HFFc6 (cell line): ENCODE results near the gene WNT3A. TPM values are rescaled to one million over a fixed set of nuclear protein-coding genes. Genes with fewer than 3 reads are reported as not detected.

ENCODE experiments used
- DNase-seq: peaks from one replicate; pipeline ENCODE4 v3.0.0-alpha.2; 2018
- H3K27ac Mint-ChIP-seq: 2 replicates; pipeline ENCODE4 v1.8.0; 2020; ENCODE audit warnings: mild to moderate bottlenecking, mixed read lengths
- H3K27me3 Mint-ChIP-seq: 2 replicates; pipeline ENCODE4 v1.8.0; 2021; ENCODE audit warnings: mild to moderate bottlenecking, moderate library complexity, mixed read lengths; ENCODE audit not compliant: insufficient read depth
- H3K36me3 Mint-ChIP-seq: 2 replicates; pipeline ENCODE4 v1.8.0; 2021; ENCODE audit warnings: low read depth, mixed read lengths
- H3K4me1 Mint-ChIP-seq: 2 replicates; pipeline ENCODE4 v1.8.0; 2020; ENCODE audit warnings: low read depth, mixed read lengths
- H3K4me3 Mint-ChIP-seq: 2 replicates; pipeline ENCODE4 v1.8.0; 2020; ENCODE audit warnings: mild to moderate bottlenecking, moderate library complexity, mixed read lengths
- H3K9me3 Mint-ChIP-seq: 2 replicates; pipeline ENCODE4 v1.8.0; 2020; ENCODE audit warnings: mild to moderate bottlenecking, mixed read lengths
- total RNA-seq, 6 experiments: library from RNA; stranded (reverse); fragmentation: NEBNext Ultra II Directional; extraction: Animal tissue kit (Norgen Biotek cat#: 25700); gene quantifications; 2 replicates in 1 of 6; 3 replicates in 5 of 6; pipeline ENCODE4 v1.2.3, GENCODE V29; 2021
- TF ChIP-seq, protein P1 (sequence below): fragments of 200-600 bp; sonication (generic); IDR thresholded peaks from 2 replicates; pipeline ENCODE4 v1.5.0; 2021; ENCODE audit warnings: antibody characterized with exemption, mild to moderate bottlenecking

The WNT3A gene
- total RNA-seq, 6 experiments from 2014 or later, result not detected

DNA sequence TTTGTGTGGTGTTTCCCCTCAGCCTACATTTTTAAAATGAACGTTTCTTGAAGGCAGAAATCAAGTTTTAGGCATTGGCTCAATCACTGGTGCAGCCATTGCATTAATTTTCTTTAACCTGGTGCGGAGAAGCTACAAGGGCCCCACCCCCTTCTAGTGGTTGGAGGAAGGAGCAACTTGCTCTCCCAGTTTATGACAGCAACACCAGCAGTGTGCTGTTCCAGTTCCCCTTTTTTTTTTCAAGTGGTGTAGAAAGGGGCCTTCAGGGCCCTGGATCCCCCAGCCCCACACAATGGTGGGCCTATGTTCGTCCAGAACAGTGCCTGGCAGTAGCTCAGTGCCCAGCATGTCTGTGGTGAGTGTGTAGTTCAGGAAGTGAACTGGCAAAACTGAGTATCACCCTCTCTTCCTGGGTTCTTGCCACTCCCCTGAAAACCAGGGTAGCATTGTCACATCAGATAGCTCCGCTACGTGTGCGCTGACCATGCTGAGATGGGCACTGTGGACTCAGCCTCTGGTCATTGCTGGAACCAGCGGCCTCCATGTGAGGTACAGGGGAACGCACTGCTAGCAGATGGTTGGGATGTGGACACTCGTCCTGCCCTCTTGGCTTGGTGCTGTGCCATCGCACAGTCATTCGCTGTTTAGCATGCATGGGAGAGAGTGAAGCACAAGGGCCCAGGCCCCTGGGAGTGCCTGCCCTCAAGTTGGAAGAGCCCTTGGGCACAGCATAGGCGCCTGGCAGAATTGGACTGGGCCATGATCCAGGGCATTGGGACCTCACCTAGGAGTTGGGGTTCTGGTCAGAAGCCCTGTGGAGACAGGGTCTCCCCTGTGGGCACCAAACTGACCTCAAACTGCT is 83.0 kb downstream of the WNT3A start:
- Mint-ChIP-seq H3K4me3 (no peak overlapping the region), H3K36me3 (peaks cover 53% of the 10 kb centered on the region), H3K4me1 (peaks cover 86% of the 10 kb centered on the region), H3K27me3 (peaks cover 4% of the 10 kb centered on the region), H3K27ac (peak overlapping the region; percentile 95), H3K9me3 (peaks cover 9% of the 10 kb centered on the region)
- TF ChIP-seq, protein P1, sequence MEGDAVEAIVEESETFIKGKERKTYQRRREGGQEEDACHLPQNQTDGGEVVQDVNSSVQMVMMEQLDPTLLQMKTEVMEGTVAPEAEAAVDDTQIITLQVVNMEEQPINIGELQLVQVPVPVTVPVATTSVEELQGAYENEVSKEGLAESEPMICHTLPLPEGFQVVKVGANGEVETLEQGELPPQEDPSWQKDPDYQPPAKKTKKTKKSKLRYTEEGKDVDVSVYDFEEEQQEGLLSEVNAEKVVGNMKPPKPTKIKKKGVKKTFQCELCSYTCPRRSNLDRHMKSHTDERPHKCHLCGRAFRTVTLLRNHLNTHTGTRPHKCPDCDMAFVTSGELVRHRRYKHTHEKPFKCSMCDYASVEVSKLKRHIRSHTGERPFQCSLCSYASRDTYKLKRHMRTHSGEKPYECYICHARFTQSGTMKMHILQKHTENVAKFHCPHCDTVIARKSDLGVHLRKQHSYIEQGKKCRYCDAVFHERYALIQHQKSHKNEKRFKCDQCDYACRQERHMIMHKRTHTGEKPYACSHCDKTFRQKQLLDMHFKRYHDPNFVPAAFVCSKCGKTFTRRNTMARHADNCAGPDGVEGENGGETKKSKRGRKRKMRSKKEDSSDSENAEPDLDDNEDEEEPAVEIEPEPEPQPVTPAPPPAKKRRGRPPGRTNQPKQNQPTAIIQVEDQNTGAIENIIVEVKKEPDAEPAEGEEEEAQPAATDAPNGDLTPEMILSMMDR, result no peak
- no peak for DNase-seq

DNA sequence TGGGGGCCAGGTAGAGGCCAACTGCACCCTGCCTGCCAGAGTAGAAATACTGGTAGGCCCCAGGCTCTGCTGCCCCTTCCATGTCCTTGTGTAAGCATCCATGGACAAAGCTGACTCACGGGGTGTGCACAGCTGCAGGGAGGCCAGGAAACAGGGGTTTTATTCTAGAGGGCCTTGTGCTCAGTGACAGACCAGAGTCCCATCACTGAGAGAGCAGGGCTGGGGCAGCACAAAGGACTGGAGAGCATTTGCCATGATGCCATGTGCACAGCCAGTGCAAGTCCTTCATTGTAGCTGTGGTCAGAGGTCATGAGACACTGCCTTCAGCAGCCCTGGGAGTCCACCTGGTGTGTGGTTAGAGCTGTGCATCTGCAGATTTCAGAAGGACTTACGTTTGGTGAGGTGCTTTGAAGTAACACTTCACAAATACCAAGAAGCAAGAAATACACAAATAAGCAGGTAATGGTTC is 83.8 kb downstream of the WNT3A start:
- H3K36me3 Mint-ChIP-seq, result peaks cover 56% of the 10 kb centered on the region

DNA sequence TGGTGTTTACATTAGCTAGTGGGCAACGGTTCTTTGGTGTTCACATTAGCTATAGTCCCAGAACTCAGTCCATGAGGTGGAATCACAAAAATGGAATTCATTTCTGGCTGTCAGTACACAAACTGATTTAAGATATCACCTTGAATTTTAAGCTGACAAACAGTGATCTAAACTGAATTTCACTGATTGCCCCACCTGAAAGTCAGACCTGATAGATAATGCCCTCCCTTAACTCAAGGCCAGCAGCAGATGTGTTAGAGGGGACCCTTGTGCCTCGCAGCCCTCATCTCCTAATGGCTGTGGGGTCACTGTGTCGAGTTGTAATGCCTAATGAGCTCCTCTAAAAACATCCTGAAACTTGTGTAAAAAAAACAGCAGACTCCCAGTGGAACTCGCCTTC is 84.3 kb downstream of the WNT3A start:
- Mint-ChIP-seq H3K27ac (peak overlapping the region; percentile 67), H3K4me1 (peaks cover 86% of the 10 kb centered on the region), H3K36me3 (peaks cover 60% of the 10 kb centered on the region), H3K27me3 (peaks cover 4% of the 10 kb centered on the region), H3K4me3 (peak overlapping the region; percentile 20; the same call in 1 of the 2 replicates), H3K9me3 (peaks cover 18% of the 10 kb centered on the region)
- DNase-seq, result no peak
- TF ChIP-seq, protein P1, result no peak

More for the DNA sequence above, 83.8 kb downstream of the WNT3A start:
- H3K27me3 Mint-ChIP-seq, result peaks cover 4% of the 10 kb centered on the region
- H3K9me3 Mint-ChIP-seq, result peaks cover 17% of the 10 kb centered on the region
- DNase-seq, result no peak
- TF ChIP-seq, protein P1, result no peak
- peak overlapping the region; percentile 95 for H3K27ac Mint-ChIP-seq
- peaks cover 86% of the 10 kb centered on the region for H3K4me1 Mint-ChIP-seq
- H3K4me3 Mint-ChIP-seq, result peak overlapping the region; percentile 67

DNA sequence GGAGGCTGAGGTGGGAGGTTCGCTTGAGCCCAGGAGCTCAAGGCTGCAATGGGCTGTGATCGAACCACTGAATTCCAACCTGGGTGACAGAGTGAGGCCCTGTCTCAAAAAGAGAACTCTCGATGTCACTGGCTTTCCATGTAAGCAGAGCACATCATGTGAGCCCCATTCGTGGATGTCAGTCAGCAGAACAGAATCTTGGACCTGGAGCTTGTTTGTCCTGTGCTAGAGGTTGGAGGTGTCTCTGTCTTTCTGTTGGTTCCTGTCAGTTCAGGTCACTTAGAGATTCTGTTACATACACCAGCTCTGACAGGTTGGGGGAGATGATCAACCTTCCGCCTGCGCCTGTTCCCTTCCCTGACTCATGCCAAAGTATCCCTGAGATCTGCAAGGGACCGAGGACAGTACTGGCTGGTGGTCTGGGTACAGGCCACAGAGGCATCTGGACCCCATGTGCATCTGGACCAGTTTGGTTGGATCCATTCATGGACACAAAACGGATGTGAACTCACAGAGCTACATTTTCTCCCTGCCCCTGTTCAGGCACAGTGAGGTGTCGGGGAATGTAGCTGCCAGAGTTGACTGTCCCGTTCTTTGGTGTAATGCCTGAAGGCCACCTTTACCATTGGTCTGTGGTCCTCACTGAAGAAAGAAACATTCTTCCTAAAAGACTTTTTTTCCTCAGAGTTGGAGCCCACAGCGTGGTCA is 85.7 kb downstream of the WNT3A start:
- Mint-ChIP-seq H3K36me3 (peaks cover 62% of the 10 kb centered on the region), H3K4me3 (no peak overlapping the region), H3K9me3 (peaks cover 18% of the 10 kb centered on the region), H3K27me3 (peaks cover 4% of the 10 kb centered on the region), H3K4me1 (peaks cover 72% of the 10 kb centered on the region), H3K27ac (no peak overlapping the region; the same call in 1 of the 2 replicates)
- DNase-seq, result no peak
- TF ChIP-seq, protein P1, result no peak

DNA sequence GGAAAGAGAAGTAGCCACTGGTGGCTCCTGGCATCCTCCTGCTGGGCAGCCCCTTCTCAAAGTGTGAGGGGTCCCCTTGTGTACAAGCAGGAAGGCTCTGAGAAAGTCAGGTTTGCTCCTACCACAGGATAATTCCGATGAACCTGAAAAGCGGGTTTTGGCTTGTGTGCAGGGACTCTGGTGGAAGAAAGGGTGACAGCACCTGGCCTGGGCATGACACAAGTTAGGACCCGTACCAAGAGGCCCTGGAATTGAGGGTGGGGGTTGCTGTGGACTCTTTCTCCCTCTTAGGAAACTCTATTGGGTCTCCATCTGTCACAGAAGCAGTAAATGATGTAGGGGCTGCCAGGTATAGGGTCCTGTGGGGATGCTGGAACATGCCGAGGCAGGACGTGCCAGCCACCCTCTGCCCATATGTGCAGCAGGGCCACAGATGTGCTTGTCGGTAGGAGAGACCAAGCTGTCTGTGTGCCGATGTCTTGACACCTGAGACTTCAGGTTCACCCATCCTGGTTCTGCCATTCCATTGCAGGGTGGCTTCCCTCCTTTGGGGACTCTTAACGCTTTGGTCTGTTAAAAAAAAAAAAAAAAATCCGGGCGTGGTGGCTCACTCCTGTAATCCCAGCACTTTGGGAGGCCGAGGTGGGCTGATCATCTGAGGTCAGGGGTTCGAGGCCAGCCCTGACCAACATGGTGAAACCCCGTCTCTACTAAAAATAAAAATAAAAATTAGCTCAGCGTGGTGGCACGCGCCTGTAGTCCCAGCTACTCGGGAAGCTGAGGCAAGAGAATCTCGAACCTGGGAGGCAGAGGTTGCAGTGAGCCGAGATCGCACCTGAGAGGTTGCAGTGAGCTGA is 86.5 kb downstream of the WNT3A start:
- DNase-seq, result no peak
- TF ChIP-seq, protein P1, result no peak
- Mint-ChIP-seq H3K27ac (no peak overlapping the region), H3K36me3 (peaks cover 59% of the 10 kb centered on the region), H3K4me3 (no peak overlapping the region), H3K4me1 (peaks cover 64% of the 10 kb centered on the region), H3K27me3 (no peaks in the 10 kb centered on the region; the same call in 1 of the 2 replicates), H3K9me3 (peaks cover 18% of the 10 kb centered on the region)
